SH-SY5Y (cell line): ENCODE results near the gene CCNB1.

Experiments used
- GATA2 ChIP-seq: IDR thresholded peaks from 2 replicates; pipeline ENCODE4 v1.6.1; 2011; ENCODE audit warnings: mild to moderate bottlenecking, low read depth, low read length
- GATA3 ChIP-seq: IDR thresholded peaks from 2 replicates; pipeline ENCODE4 v1.6.1; 2011; ENCODE audit warnings: low read depth, mild to moderate bottlenecking, low read length, moderate library complexity

- TF ChIP-seq GATA2 (no peak), GATA3 (no peak)
These were observed 17.7 kb downstream of the CCNB1 start for GRCh38 chr5:69184621-69185020.
